ENCODE results near the gene DCBLD2. TPM values are rescaled to one million over a fixed set of nuclear protein-coding genes. Genes with fewer than 3 reads are reported as not detected.

The DCBLD2 gene
- total and polyA plus RNA-seq, 2 of the 4 experiments (the other 2 are of a cell fraction): 121 to 196 TPM

- no peak overlapping the region for H3K9ac ChIP-seq (ENCODE audit: low read depth, low read length)
- no peak overlapping the region for H2BK120ac ChIP-seq (ENCODE audit: low read depth, low read length)
- ChIA-PET CTCF (no interaction called here), POLR2A (ENCODE audit: unreplicated experiment) (no interaction called here)
- WGBS, 2 experiments (ENCODE audit: extremely low coverage in 2 of 2, insufficient read length in 1 of 2): no CpG with 5 or more reads among the region's 4 CpGs
- no peak for TF ChIP-seq CHD1 (IDR thresholded peaks at IDR 0.05; ENCODE audit: low read depth, low read length)
- TF ChIP-seq RAD21 (IDR thresholded peaks at IDR 0.05; ENCODE audit: low read length): no peak
- TF ChIP-seq, protein P1, sequence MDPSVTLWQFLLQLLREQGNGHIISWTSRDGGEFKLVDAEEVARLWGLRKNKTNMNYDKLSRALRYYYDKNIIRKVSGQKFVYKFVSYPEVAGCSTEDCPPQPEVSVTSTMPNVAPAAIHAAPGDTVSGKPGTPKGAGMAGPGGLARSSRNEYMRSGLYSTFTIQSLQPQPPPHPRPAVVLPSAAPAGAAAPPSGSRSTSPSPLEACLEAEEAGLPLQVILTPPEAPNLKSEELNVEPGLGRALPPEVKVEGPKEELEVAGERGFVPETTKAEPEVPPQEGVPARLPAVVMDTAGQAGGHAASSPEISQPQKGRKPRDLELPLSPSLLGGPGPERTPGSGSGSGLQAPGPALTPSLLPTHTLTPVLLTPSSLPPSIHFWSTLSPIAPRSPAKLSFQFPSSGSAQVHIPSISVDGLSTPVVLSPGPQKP (IDR thresholded peaks at IDR 0.05; ENCODE audit: borderline replicate concordance, low read depth, low read length): no peak
- TF ChIP-seq CEBPB (IDR thresholded peaks at IDR 0.05; ENCODE audit: low read depth, low read length): no peak
- TF ChIP-seq, protein P2, sequence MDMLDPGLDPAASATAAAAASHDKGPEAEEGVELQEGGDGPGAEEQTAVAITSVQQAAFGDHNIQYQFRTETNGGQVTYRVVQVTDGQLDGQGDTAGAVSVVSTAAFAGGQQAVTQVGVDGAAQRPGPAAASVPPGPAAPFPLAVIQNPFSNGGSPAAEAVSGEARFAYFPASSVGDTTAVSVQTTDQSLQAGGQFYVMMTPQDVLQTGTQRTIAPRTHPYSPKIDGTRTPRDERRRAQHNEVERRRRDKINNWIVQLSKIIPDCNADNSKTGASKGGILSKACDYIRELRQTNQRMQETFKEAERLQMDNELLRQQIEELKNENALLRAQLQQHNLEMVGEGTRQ (IDR thresholded peaks at IDR 0.05; ENCODE audit: low read depth, low read length): no peak
- TF ChIP-seq FOS (IDR thresholded peaks at IDR 0.05; ENCODE audit: low read depth, low read length): no peak
- TF ChIP-seq POLR2A (IDR thresholded peaks at IDR 0.05; ENCODE audit: low read depth, low read length): no peak
- TF ChIP-seq NFE2L2 (IDR thresholded peaks at IDR 0.05; ENCODE audit: low read depth, low read length): no peak
- TF ChIP-seq MAZ (IDR thresholded peaks at IDR 0.05; ENCODE audit: borderline replicate concordance, low read depth, low read length): no peak
- no peak for TF ChIP-seq SMC3 (IDR thresholded peaks at IDR 0.05; ENCODE audit: low read depth, low read length)
- TF ChIP-seq BHLHE40 (IDR thresholded peaks at IDR 0.05; ENCODE audit: low read depth, low read length): no peak
- no peak for TF ChIP-seq CTCF (conservative IDR thresholded peaks at IDR 0.05; ENCODE audit: low read depth, low read length)
- TF ChIP-seq MXI1 (IDR thresholded peaks at IDR 0.05; ENCODE audit: borderline replicate concordance, low read depth, low read length): no peak
- ATAC-seq (ENCODE audit: low read depth): no peak
- no peak overlapping the region for H2BK15ac ChIP-seq (ENCODE audit: low read depth, low read length)
- no peak for DNase-seq
- H3K36me3 ChIP-seq (ENCODE audit: control insufficient read depth, insufficient read depth, low read length): no peaks in the 10 kb centered on the region
- H4K91ac ChIP-seq (ENCODE audit: insufficient read depth, low read depth, low read length): no peak overlapping the region
- H3K4ac ChIP-seq (ENCODE audit: low read depth, low read length): no peak overlapping the region
- H3K18ac ChIP-seq (ENCODE audit: low read depth, low read length): no peak overlapping the region
- no peak overlapping the region for H3K14ac ChIP-seq (replicated peaks; ENCODE audit: low read depth, low read length)
- dilution Hi-C loops (cut with HindIII; ENCODE audit: low sequenced_read_pairs, unreplicated experiment) (no loop called here), intact Hi-C loops (cut with micrococcal nuclease) (no loop called here), in situ Hi-C loops (cut with MboI; ENCODE audit: low sequenced_read_pairs) (no loop called here)
- no peak overlapping the region for H4K8ac ChIP-seq (ENCODE audit: low read depth in 2 of 2, low read length in 2 of 2)
- no peaks in the 10 kb centered on the region for H3K4me1 ChIP-seq (ENCODE audit: control insufficient read depth, insufficient read depth, low read length)
- no peak overlapping the region for H2AFZ ChIP-seq (replicated peaks; ENCODE audit: low read length, poor library complexity)
- H2BK20ac ChIP-seq (ENCODE audit: low read depth, low read length): no peak overlapping the region
- no peak overlapping the region for H3K4me2 ChIP-seq (ENCODE audit: low read depth, low read length)
- no peak overlapping the region for H2AK9ac ChIP-seq (replicated peaks; ENCODE audit: low read depth, low read length, poor library complexity)
- H3K27ac ChIP-seq (ENCODE audit: insufficient read depth, low read length): no peak overlapping the region
- H3K9me3 ChIP-seq (ENCODE audit: control insufficient read depth, insufficient read depth, low read length): no peaks in the 10 kb centered on the region
- BruUV-seq (replicated peaks): no TSS peak
- no peak overlapping the region for H3K56ac ChIP-seq (ENCODE audit: extremely low read depth, insufficient read depth, low read length)
- H2AK5ac ChIP-seq (ENCODE audit: low read depth, low read length): no peak overlapping the region
- no peaks in the 10 kb centered on the region; the same call in 1 of the 2 replicates for H3K27me3 ChIP-seq (ENCODE audit: control insufficient read depth, insufficient read depth, low read length)
- H4K5ac ChIP-seq (ENCODE audit: low read depth, low read length): no peak overlapping the region
- no peak overlapping the region for H2BK5ac ChIP-seq (ENCODE audit: low read depth, low read length, poor library complexity, severe bottlenecking)
- H3K4me3 ChIP-seq (ENCODE audit: insufficient read depth, low read depth, low read length): no peak overlapping the region
- no peak overlapping the region for H3K23ac ChIP-seq (ENCODE audit: low read depth, low read length)
- no peaks in the 10 kb centered on the region for H3K79me1 ChIP-seq (ENCODE audit: low read depth in 1 of 2, low read length in 2 of 2)
- H4K20me1 ChIP-seq (ENCODE audit: insufficient read depth, low read length): no peaks in the 10 kb centered on the region
- H3K9me1 ChIP-seq (ENCODE audit: insufficient read depth, low read length): no peaks in the 10 kb centered on the region
Observed at GRCh38 chr3:98746882-98747281, 154.6 kb downstream of the DCBLD2 start.
